Stimulated activated naive CD8-positive, alpha-beta T cell treated with anti-CD3 and anti-CD28 coated beads, Interleukin-15, Interleukin-2, amounts not matched to agents 100 U/mL and 50 U/mL, for 24 hours (primary cell): ENCODE data around the gene TMEM244.
"Not testable (repeated sequence)": the region's sequence is repeated elsewhere in the genome, so short reads cannot be mapped to it uniquely, and the experiment has no call there.

Experiments used
- ATAC-seq: fragments of 150-1000 bp; cut with Tn5 transposase; one replicate; pipeline ENCODE4 v1.10.0; 2021
- DNase-seq: peaks from one replicate; pipeline ENCODE4 v3.0.0; 2021

TMEM244 gene, protein sequence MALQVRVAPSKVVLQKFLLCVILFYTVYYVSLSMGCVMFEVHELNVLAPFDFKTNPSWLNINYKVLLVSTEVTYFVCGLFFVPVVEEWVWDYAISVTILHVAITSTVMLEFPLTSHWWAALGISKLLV

DNA sequence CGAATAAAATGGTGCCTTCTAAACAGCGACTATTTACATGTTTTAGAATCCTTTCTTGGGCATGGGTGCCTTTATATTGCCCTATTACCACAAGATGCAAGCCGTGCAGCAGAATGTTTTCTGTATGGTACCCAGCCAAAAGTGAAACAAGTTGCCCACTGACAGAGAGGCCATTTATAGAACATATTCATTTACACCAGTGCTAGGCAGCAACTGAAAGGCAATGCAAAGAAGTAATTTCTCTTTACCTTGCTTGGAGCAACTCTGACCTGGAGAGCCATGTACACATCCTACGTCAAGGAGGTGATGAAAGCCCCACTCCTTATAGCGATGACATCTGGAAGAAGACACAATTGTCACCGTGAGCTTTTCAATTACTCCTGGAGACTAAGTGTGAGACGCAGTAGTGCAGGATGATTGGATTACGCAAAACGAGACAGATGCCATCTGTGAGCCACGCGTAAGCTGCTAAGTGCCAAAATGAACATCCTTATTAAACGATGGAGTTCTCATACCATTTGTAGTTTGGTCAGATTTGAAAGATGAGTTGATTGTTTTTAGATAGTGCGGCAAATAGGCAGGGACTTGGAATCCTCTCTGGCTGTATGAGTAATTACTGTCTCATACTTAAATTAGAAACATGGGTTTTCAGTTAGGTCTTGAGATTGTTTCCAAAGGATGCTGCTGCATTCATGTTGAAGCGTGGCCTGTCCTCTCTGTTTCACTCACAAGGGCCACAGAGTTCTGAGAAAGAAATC lies at the start of gene TMEM244:
Gene TMEM244 (minus strand): TSS at position 408 of the 758 bp plus-strand sequence. CDS start 127 bp downstream, at position 281.
- ATAC-seq (peak; percentile 46), DNase-seq (no peak)

DNA sequence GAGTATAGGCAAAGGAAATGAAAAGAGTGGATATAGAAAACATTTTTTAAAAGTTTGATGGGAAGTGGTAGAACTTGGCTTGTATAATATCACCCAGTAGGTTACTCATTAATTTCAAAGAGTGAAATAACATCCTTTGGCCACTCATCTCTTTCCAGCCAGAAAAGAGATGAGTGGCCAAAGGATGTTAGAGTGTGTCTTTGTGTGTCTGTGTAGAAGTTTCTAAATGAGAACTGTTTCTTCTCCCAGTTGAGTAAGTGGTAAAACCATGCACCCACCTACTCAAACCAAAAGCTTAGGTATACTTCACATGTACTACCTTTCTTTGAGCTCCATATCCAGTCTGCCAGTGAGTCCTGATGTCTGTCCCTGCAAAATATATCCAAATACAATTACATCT lies 47.7 kb upstream of the TMEM244 start:
- ATAC-seq (peak; percentile 40), DNase-seq (no peak)

DNA sequence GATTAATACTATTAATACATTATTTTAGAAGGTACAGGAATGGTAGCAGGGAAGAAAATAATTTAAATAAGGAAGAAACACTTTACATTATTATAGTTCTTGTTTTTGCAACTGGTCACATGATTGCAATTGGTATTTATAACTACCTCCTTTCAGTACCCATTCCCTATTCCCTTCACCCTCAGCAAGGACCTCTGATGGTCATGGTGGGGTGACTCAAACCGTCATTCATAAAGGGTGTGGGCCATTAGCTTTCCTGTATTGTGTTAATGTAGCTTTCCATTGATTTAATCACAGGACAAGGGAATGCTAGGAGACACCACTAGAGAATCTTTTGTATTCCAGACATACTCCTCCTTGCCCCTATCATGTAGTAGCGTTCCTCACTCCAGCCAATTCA lies 47.2 kb upstream of the TMEM244 start:
- ATAC-seq (no peak), DNase-seq (no peak)

DNA sequence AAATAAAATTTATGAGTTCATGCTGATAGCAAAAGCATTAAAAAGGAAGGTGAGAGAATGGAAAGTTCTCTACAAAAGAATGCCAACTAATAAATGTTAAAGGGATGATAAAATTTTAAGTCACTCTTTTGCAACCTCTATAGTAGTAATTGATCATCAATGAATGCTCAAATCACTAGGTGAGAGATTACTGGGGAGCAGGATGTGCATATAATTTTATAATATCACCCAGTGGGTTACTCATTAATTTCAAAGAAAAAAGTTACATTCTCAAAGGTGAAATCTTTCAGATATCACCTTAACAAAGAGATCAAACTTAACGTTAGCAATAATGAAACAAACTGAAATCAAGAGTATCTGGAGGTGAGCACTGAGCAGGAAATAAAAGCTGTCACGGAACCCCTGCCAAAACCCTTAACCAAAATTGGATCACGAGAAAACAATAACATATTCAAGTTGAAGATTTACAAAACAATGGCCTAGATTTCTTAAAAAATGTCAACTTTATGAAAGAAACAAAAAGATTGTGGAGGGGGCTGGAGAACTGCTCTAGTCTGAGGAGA lies 45.5 kb upstream of the TMEM244 start:
- ATAC-seq (no peak), DNase-seq (no peak)

DNA sequence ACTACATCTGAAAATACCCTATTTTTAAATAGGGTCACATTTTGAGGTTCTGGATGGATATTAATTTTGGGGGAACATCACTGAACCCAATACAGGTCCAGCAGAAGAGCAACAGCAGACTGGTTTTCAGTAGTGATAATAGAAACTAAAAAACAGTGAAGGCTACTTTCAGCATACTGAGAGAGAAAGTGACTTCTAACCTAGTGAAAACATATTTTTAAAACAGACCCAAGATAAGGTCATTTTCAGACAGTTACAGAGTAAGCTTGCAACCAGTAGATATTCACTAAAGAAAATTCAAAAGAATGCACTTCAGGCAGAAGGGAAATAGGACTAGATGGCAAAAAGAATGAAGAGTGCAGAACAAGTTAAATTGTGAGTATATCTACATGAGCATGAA lies 42.0 kb upstream of the TMEM244 start:
- DNase-seq (no peak), ATAC-seq (no peak)

DNA sequence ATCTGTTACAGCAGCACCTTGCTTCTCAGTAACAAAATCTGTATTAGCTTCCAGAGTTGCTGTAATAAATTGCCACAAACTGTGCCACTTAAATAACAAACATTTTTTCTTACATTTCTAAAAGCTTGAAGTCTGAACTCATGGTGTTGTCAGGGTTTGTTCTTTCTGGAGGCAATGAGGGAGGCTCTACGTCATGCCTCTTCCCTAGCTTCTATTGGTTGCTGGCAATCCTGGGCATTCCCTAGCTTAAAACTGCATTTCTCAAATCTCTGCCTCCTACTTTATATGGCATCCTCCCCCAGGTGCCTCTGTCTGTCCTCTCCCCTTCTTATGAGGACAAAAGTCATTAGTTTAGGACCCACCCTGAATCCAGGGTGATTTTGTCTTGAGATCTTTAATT lies 41.6 kb upstream of the TMEM244 start:
- ATAC-seq = no peak
- DNase-seq = no peak

DNA sequence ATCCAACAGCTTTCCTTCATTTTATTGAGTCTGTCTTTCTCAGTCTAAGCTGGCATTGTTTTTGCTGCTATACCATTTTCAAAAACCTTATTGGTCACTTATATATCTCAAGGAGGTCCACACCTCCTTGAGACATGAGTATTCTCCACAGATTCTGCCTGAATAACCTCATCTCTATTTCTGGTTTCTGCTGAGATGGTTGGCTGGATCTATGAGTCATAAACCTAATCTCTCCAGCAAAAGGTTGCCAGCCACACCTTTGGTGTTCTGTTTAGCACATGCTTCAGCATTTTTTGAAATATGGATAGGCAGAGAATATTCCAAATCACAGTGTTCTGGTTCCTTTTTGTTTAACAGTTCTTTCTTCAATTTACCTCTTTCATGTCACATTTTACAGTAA lies 40.8 kb upstream of the TMEM244 start:
- DNase-seq = no peak
- no peak for ATAC-seq

DNA sequence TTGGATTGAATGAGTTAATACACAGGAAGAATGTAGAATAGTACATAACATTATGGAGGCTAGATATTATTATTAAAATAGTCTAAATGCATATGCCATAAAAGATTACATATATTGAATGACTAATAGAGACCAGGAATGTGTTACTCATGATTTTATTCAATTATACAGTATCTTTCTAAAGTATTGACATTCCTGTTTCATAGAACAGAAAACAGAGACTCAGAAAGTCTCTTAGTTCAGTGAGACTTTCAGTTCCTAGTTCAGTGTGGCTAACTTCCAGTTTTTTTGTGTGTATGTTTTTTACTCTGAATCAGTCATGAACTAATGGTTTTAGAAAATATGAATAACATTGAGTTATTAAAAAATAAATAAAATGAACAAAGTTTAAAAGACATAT lies 34.6 kb upstream of the TMEM244 start:
- ATAC-seq (no peak), DNase-seq (no peak)

DNA sequence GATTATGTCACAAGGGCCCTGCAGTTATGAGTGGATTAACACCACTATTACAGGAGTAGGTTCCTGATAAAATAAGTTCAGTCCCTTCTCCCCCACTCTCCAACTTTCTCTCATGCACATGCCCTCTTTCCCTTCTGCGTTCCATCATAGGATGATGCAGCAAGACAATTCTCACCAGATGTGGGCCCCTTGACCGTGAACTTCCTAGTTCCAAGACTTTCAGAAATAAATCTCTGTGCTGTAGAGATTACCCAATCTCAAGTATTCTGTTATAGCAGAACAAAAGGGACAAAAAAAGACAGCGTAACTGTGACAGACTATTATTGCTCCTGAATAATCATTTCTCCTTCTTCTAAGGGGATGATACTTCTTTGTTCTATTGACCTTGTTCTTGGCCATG lies 33.8 kb upstream of the TMEM244 start:
- ATAC-seq (no peak), DNase-seq (no peak)

DNA sequence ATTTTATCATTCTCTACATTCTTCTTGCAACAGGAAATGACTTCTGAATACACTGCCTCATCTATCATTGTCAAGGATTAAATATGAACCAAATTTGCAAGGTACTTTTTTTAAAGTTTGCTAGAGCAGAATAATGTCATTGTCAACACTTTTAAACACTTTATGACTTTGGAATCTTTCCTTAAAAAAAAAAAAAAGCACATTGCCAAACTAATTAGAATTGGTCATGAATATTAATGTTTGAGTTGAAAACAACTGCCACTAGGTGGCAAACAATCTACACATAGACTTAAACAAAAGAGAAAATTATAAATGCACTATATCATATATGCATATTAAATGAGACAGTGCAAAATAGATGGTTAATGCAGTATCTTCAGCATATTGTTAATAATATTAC lies 32.5 kb upstream of the TMEM244 start:
- no peak for DNase-seq

DNA sequence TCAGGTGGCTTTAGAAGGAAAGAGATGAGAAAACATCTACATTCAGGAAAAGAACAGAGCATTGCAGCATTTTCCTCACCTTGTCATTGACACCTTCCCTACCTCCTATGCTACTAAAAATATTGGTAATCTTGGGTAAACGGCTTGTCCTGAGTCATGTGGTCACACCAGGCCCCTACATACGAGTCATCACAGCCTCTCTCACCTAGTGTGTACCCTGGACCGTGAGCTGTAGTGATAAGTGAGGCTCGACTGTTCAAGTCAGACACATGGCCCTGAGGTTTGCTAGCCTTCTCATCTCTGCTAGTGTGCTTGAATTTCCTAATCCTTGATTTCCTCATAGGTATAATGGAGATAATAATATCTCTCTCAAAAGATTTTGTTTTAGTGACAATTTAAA lies 29.6 kb upstream of the TMEM244 start:
- DNase-seq = no peak
- ATAC-seq = peak; percentile 63

More for the DNA sequence above, 32.5 kb upstream of the TMEM244 start:
- no peak for ATAC-seq

DNA sequence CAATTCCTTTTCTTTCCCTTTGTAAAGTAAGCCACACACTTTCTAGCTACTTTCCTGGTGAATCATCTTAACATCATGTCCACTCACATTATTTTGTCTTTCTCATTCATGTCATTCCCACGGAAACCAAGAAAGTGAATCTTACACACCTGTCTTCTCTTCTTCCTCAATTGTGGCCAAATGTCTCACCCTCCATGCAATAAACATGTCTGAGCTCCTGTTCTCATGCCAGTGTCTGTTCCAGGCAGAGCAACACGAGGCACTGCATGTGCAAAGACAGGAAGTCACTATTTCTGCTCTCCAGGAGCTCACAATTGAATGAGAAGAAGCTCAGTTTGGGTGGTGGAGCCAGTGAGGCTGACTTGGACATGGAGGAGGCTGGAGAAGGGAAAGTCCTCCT lies 29.0 kb upstream of the TMEM244 start:
- no peak for ATAC-seq
- DNase-seq = no peak

DNA sequence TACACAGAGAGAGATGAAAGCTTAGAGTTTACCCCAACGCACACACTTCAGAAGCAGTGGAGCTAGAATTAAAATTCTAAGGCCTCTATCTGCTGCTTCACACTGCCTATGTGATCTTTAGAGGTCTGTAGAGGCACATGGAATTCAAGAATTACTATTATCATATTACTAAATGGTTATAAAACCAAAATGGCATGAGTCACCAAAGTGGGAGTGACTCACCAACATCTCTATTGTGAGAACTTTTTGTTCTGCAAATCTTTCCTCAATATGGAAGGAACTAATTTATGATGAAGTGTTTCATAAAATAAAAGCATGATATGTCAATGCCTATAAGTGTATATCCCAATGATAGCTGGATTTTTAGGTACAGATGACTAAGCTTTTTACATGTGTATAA lies 28.5 kb upstream of the TMEM244 start:
- ATAC-seq = peak; percentile 63
- DNase-seq = no peak

DNA sequence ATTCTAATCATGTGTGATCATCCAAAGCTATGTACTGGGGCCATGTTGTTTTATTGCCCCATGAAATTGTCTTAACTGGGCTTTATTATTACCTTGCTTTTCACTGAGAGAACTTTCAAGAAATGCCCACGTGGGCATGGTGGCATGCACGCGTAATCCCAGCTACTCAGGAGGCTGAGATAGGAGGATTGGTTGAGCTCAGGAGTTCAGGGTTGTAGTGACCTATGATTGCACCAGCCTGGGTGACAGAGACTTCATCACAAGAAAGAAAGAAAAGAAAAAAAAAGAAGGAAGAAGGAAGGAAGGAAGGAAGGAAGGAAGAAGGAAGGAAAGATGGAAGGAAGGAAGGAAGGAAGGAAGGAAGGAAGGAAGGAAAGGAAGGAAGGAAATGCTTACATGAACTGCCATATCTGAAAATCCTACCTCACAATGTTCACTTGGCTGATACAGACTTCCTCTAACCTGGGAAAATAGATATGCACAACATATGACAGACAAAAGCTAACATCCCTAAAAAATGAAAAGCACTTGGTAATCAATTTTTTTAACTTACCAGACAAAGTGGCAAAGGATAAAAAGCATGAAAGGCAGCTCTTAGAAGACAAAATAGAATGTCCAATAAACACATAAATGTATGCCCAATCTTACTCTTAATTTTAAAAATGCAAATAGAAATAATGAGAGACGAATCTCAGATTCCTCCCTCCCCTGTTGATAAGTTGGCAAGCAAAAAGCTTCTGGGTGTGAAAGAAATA lies 25.5 kb upstream of the TMEM244 start:
- ATAC-seq = no peak

DNA sequence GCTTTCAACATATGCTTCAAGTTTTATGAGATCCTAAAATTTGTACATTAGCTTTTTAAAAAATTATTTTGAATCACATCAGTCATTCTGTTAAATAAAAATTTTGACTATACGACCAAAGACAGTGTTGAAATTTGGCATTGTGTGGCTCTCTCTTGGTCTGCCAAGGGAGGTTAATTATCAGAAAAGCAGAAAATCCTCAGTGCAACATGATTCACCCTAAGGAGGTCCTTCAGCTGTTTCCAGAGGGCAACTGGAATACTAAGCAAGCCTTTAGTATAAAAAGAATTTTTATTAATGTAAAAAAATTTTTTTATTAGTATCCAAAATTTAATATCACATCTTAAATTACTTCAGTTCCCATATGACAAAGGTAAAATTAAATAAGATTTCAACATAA lies 23.1 kb upstream of the TMEM244 start:
- DNase-seq (no peak), ATAC-seq (no peak)

More for the DNA sequence above, 25.5 kb upstream of the TMEM244 start:
- DNase-seq = no peak

DNA sequence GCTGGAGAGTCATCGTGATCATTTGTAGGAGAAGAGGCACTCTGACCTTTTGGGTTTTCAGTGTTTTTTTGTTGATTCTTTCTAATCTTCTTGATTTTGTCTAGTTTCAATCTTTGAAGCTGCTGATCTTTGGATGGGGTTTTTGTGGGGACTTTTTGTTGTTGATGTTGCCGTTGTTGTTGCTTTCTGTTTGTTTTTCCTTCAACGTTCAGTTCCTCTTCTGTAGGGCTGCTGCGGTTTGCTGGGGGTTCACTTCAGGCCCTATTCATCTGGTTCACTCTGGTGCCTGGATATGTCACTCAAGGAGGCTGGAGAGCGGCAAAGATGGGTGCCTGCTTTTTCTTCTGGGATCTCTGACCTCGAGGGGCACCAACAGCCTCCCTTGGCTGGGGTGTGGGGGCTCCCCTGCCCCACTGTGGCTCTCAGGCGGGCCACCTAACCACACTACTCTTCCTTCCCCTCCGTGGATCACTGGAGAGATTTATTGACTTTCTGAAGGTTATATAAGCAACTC lies 21.5 kb upstream of the TMEM244 start:
- ATAC-seq = no peak
- no peak for DNase-seq

DNA sequence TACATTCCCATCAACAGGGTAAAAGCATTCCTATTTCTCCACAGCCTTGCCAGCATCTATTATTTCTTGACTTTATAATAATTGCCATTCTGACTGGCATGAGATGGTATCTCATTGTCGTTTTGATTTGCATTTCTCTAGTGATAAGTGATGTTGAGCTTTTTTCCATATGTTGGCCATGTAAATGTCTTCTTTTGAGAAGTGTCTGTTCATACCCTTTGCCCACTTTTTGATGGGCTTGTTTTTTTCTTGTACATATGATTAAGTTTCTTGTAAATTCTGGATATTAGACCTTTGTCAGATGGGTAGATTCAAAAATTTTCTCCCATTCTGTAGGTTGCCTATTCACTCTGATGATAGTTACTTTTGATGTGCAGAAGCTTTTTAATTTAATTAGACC lies 16.8 kb upstream of the TMEM244 start:
- ATAC-seq, DNase-seq: not testable (repeated sequence)

DNA sequence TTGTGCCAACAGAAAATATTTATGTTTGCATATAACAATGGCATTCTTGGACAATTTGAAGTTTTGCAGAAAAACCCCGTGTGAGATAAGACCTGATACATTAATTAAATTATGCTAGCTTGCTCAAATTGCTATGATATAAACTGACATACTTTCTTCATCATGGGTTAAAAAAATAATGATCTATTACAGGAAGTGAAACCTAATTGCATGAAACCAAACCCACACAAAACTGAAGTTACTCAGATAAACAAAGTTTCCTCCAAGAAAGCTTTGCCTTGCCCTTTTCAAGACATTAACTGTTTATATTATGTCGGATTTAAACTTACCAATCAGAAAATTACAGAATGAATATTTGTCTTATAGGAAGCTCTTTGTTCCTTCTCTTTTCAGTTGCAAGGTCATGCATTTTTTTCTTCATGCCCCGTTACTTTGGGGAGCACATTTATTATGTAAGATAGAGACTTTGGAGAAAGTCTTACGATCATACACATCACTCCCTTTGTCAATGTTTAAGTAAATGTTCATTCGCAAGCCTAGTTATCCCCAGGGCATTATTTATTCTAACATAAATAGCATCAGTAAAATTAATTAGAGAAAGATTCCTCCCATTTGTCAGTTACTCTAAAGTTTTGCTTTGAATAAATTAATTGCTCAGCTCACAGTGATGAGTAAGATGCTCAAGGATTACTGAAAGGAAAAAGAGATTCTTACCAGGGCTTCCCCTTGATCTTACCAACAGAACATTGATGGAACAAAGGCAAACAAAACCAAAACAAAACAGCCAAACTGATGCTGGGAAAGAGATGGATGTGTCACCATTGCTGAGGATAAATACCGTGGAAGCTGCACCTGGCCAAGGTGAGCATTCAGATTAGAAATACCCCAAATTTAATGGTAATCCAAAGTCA lies 14.8 kb upstream of the TMEM244 start:
- ATAC-seq (peak; percentile 57), DNase-seq (no peak)

DNA sequence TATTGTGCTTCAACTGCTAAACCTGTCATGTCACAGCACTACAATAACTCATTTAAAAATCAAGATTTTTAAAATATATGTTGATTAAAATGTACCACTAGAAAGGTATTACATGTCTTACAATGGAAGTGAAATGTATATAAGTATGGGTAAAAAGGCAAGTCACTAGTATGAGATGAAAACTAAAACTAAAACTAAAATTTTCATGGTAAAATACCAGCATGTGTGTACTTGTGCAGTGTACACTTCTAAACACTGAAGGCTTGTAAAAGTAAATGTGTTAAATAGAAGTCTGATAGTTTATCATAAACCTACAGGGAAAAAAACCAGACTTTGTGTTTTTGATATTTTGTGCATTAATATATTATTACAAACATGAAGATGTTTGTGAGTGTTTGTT lies 13.7 kb upstream of the TMEM244 start:
- DNase-seq (no peak), ATAC-seq (no peak)

DNA sequence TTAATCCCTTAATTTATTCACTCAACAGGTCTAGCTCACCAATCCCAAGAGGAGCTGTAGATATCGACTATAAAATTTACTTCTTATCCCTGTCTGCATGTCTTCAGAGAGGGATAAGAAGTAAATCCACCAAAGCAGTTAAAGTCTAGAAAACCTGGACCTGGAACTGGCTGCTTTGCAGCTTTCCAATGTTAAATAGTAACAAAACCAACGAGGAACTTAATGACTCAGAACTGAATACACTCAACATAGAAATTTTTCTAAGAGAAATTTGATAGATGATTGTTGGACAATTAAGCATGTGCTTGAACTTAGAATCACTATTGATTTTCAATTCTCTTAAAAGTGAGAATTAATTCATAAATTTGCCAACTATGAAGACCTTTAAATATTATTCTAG lies 11.5 kb upstream of the TMEM244 start:
- no peak for ATAC-seq
- no peak for DNase-seq

DNA sequence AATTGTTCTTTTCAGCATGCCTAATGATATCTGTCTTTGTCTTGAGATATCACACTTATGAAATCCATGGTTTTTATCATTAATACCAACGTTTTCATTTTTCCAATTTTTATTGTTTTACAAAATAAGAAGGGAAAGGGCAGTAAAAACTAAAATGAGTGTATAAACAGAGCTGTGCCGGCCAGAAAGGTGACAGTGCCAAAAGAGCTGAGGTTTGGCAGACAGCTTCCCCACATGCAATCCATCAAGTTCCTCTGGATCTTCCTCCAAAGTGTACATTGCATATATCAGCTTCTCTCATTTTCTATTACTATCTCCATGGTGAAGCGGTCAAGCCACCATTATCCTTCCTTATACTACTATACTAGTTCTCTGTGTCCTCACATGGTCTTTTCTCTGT lies 10.1 kb upstream of the TMEM244 start:
- DNase-seq (no peak), ATAC-seq (no peak)

DNA sequence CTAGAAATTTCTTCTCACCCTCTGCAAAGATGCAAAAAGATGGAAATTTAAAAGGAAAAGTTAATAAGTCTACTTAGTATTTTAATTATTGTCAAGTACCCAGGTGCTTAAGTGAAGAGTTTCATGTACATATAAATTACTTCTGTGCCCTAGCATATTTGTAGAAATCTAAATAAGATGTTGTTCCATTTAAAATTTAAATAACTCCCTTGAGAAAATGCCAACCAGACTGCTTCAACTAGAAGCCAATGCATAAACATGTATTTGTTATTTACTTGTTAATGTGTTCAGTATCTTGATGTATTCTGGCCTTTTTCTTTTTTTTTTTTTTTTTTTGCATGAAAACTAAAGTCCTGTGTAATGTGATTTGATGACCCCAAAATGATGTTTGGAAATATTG lies 6.3 kb upstream of the TMEM244 start:
- no peak for DNase-seq
- ATAC-seq = no peak
